Lower lobe of right lung (tissue), 2 donors: Measurements from ENCODE around the gene GSG1L. TPM values are rescaled to one million over a fixed set of nuclear protein-coding genes. Genes with fewer than 3 reads are reported as not detected.

ENCODE experiments used
- ATAC-seq, 2 donors: fragments of 200-7000 bp; cut with Tn5 transposase; one replicate each; pipeline ENCODE4 v1.9.1; 2020 to 2022; ENCODE audit warnings: mild to moderate bottlenecking in 2 of 2, moderate library complexity in 2 of 2
- DNase-seq: peaks from one replicate; pipeline ENCODE4 v3.0.0-alpha.2; 2020
- H3K27ac ChIP-seq: fragments of 200-600 bp; one replicate; pipeline ENCODE4 v1.8.0; 2022
- H3K27me3 ChIP-seq: fragments of 200-600 bp; one replicate; pipeline ENCODE4 v1.8.0; 2022; ENCODE audit warnings: low read depth
- H3K36me3 ChIP-seq: fragments of 200-600 bp; one replicate; pipeline ENCODE4 v1.8.0; 2022; ENCODE audit warnings: mild to moderate bottlenecking
- H3K4me1 ChIP-seq: fragments of 200-600 bp; one replicate; pipeline ENCODE4 v1.8.0; 2022
- H3K4me3 ChIP-seq: fragments of 200-600 bp; one replicate; pipeline ENCODE4 v1.8.0; 2022; ENCODE audit warnings: mild to moderate bottlenecking
- H3K9me3 ChIP-seq: fragments of 200-600 bp; one replicate; pipeline ENCODE4 v1.8.0; 2022
- CTCF ChIP-seq: fragments of 200-600 bp; IDR thresholded peaks from one replicate; pipeline ENCODE4 v1.8.0; 2022; ENCODE audit warnings: antibody characterized with exemption, mild to moderate bottlenecking
- intact Hi-C: fragments of 100-400 bp; cut with DNase I; formaldehyde crosslinking; loops from one replicate; pipeline ENCODE4 v1.11.0; 2022
- total RNA-seq: library from RNA; stranded (reverse); fragmentation: NEBNext Ultra II Directional; extraction: Animal tissue kit (Norgen Biotek cat#: 25700); gene quantifications from one replicate; pipeline ENCODE4 v1.2.1, GENCODE V29; 2021
- donor health status: DM: no; HTN: yes; CAD: no; lungs with severe emphysema.

GSG1L gene
- total RNA-seq, 1 donor from 2014 or later = 0.30 TPM

- intact Hi-C loops = no loop called here
- Histone ChIP-seq H3K27me3 (no peaks in the 10 kb centered on the region), H3K27ac (no peak overlapping the region), H3K36me3 (no peaks in the 10 kb centered on the region), H3K9me3 (no peaks in the 10 kb centered on the region), H3K4me3 (no peak overlapping the region), H3K4me1 (no peaks in the 10 kb centered on the region)
- ATAC-seq (no peak), DNase-seq (no peak)
- TF ChIP-seq CTCF = no peak
Measured at GRCh38 chr16:27793249-27793622, 270.3 kb downstream of the GSG1L start.

GRCh38 chr16:27792486-27793248, 270.8 kb downstream of the GSG1L start:
- no peak for ATAC-seq

DNA sequence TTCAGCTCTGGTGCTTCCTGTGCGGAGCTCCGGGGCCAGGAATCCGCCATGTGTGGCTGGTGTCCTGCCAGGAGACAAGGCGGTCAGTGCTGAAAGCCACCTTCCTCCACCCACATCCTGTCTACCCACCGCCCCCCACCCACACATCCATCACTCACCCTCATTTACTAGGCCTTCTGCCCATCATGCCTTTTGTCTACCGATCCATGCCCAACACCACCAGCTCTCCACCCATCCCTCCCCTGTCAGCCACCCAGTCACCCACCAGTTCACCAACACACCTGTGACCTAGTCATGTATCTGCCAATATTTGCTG, 272.2 kb downstream of the GSG1L start:
- no peaks in the 10 kb centered on the region for H3K4me1 ChIP-seq
- no peaks in the 10 kb centered on the region for H3K27me3 ChIP-seq
- TF ChIP-seq CTCF = no peak
- intact Hi-C loops = no loop called here
- no peaks in the 10 kb centered on the region for H3K9me3 ChIP-seq
- ATAC-seq (no peak), DNase-seq (no peak)
- no peak overlapping the region for H3K4me3 ChIP-seq
- H3K36me3 ChIP-seq = no peaks in the 10 kb centered on the region
- H3K27ac ChIP-seq = no peak overlapping the region

More at GRCh38 chr16:27792486-27793248, 270.8 kb downstream of the GSG1L start:
- no peaks in the 10 kb centered on the region for H3K27me3 ChIP-seq
- no peak for TF ChIP-seq CTCF
- intact Hi-C loops = no loop called here
- no peak overlapping the region for H3K27ac ChIP-seq
- H3K9me3 ChIP-seq = no peaks in the 10 kb centered on the region
- no peak for DNase-seq
- no peak overlapping the region for H3K4me3 ChIP-seq
- H3K4me1 ChIP-seq = no peaks in the 10 kb centered on the region
- H3K36me3 ChIP-seq = no peaks in the 10 kb centered on the region

GRCh38 chr16:27790546-27791403, 272.7 kb downstream of the GSG1L start:
- ATAC-seq (peak; percentile 12 to 30), DNase-seq (no peak)
- Histone ChIP-seq H3K9me3 (no peaks in the 10 kb centered on the region), H3K36me3 (no peaks in the 10 kb centered on the region), H3K27ac (no peak overlapping the region), H3K4me3 (no peak overlapping the region), H3K4me1 (no peaks in the 10 kb centered on the region), H3K27me3 (no peaks in the 10 kb centered on the region)
- intact Hi-C loops = no loop called here
- no peak for TF ChIP-seq CTCF

- no peaks in the 10 kb centered on the region for H3K4me1 ChIP-seq
- no peaks in the 10 kb centered on the region for H3K27me3 ChIP-seq
- H3K27ac ChIP-seq = no peak overlapping the region
- no peak overlapping the region for H3K4me3 ChIP-seq
- H3K9me3 ChIP-seq = no peaks in the 10 kb centered on the region
- H3K36me3 ChIP-seq = no peaks in the 10 kb centered on the region
- no peak for DNase-seq
- intact Hi-C loops = no loop called here
- no peak for ATAC-seq
- TF ChIP-seq CTCF = no peak
Measured at GRCh38 chr16:27789595-27790241, 273.8 kb downstream of the GSG1L start.
